SK-N-SH (cell line): Measurements from ENCODE around the gene CUX1.

ENCODE experiments used
- CTCF ChIP-seq: fragments of 200-600 bp; sonication (generic); IDR thresholded peaks from 2 replicates; pipeline ENCODE4 v1.6.1; 2017; ENCODE audit warnings: antibody characterized with exemption, mild to moderate bottlenecking, moderate library complexity
- MEF2A ChIP-seq: IDR thresholded peaks from 2 replicates; pipeline ENCODE4 v1.4.0; 2012; ENCODE audit warnings: low read depth, borderline replicate concordance

DNA sequence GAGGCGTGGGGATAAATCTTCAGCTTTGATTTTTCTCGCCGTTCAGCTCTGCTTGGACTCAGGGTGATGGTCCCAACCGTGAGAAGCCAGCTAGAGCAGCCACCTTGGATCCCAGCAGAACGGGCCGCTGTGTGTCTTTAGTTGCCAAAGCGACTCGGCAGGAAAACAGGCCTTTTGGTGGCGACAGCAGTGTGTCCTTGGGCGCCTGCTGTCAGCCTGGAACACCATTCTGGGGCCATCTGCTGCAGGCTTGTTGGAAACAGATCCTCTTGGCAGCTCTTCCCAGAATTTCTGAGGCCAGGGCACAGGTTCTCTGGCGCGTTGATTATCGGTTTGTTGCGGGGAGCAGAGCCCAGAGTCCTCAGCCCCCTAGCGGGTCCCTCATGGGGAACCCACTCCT, 97.6 kb downstream of the CUX1 start:
- TF ChIP-seq CTCF (no peak), MEF2A (no peak)
